Immature natural killer cell (primary cell): ENCODE data around the gene IL5. TPM values are rescaled to one million over a fixed set of nuclear protein-coding genes. Genes with fewer than 3 reads are reported as not detected.
"Not testable (repeated sequence)": the region's sequence is repeated elsewhere in the genome, so short reads cannot be mapped to it uniquely, and the experiment has no call there.

ENCODE experiments used
- DNase-seq, 3 donors: peaks; one replicate each; pipeline ENCODE4 v3.0.0; 2022; ENCODE audit warnings: mixed read lengths in 1 of 3
- H3K27ac Mint-ChIP-seq, 6 donors: one replicate each; pipeline ENCODE4 v1.8.0; 2020; ENCODE audit warnings: mixed read lengths in 6 of 6, mild to moderate bottlenecking in 5 of 6, inconsistent platforms in 4 of 6, moderate library complexity in 3 of 6
- H3K27me3 Mint-ChIP-seq, 3 donors: one replicate each; pipeline ENCODE4 v1.8.0; 2020 to 2021; ENCODE audit warnings: low read depth in 3 of 3, mild to moderate bottlenecking in 3 of 3, mixed read lengths in 3 of 3, moderate library complexity in 3 of 3, inconsistent platforms in 1 of 3
- H3K36me3 Mint-ChIP-seq, 3 donors: one replicate each; pipeline ENCODE4 v1.8.0; 2020; ENCODE audit warnings: mixed read lengths in 3 of 3, inconsistent platforms in 2 of 3, mild to moderate bottlenecking in 2 of 3
- H3K4me1 Mint-ChIP-seq, 2 donors: one replicate each; pipeline ENCODE4 v1.8.0; 2020; ENCODE audit warnings: inconsistent platforms in 2 of 2, mild to moderate bottlenecking in 2 of 2, mixed read lengths in 2 of 2, moderate library complexity in 1 of 2
- H3K4me3 Mint-ChIP-seq, 5 donors: one replicate each; pipeline ENCODE4 v1.8.0; 2020; ENCODE audit warnings: mild to moderate bottlenecking in 5 of 5, mixed read lengths in 5 of 5, inconsistent platforms in 3 of 5, moderate library complexity in 3 of 5
- H3K9me3 Mint-ChIP-seq, 6 donors: one replicate each; pipeline ENCODE4 v1.8.0; 2020; ENCODE audit warnings: mild to moderate bottlenecking in 6 of 6, mixed read lengths in 6 of 6, inconsistent platforms in 4 of 6, moderate library complexity in 3 of 6
- polyA plus RNA-seq, 3 donors: library from polyadenylated mRNA; unstranded; fragments of 300-500 nt; fragmentation: Illumina TruSeq; gene quantifications; one replicate each; pipeline ENCODE4 v1.2.3, GENCODE V29; 2021

The IL5 gene
- polyA plus RNA-seq, 3 donors from 2014 or later = not detected

DNA sequence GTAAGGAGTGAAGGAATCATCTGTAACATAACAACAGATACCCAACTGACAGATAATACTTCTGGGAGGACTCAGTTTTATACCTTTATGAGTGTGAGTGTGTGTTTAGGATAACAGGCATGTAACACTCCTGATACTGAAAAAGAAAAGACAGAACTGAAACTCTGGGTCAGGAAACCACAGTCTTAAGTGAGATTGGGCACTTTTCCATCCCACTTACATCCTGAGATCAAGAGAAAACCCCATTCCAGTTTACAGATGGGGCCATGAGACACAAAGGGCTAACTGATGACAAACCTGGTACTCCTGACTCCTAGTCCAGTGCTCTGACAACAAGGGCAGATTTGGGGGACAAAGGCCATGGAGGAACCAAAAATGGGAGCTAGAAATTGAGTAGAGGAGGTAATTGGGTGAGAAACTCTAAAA lies 18.0 kb downstream of the IL5 start:
- Mint-ChIP-seq H3K4me1 (peaks cover 6 to 13% of the 10 kb centered on the region in 2 donors), H3K4me3 (no peak overlapping the region), H3K27me3 (peaks cover 0 to 5% (median 1%) of the 10 kb centered on the region in 3 donors), H3K36me3 (no peaks in the 10 kb centered on the region), H3K9me3 (peaks cover 0 to 2% (median 0%) of the 10 kb centered on the region in 6 donors), H3K27ac (peak overlapping the region in 1 of 6 donors; percentile 67)
- DNase-seq = no peak

DNA sequence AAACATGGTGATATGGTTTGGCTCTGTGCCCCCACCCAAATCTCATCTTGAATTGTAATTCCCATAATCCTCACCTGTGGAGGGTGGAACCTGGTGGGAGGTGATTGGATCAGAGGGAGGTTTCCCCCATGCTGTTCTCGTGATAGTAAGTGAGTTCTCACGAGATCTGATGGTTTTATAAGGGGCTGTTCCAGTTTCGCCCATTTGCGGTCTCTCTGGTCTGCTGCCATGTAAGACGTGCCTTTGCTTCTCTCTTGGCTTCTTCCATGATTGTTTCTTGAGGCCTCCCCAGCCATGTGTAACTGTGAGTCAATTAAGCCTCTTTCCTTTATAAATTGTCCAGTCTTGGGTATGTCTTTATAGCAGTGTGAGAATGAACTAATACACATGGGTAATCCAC lies 18.4 kb downstream of the IL5 start:
- not testable (repeated sequence) for H3K36me3 Mint-ChIP-seq, H3K27me3 Mint-ChIP-seq, DNase-seq, H3K4me3 Mint-ChIP-seq, H3K9me3 Mint-ChIP-seq
- Mint-ChIP-seq H3K4me1 (peaks cover 6 to 13% of the 10 kb centered on the region in 2 donors), H3K27ac (peak overlapping the region in 1 of 6 donors; percentile 73)

DNA sequence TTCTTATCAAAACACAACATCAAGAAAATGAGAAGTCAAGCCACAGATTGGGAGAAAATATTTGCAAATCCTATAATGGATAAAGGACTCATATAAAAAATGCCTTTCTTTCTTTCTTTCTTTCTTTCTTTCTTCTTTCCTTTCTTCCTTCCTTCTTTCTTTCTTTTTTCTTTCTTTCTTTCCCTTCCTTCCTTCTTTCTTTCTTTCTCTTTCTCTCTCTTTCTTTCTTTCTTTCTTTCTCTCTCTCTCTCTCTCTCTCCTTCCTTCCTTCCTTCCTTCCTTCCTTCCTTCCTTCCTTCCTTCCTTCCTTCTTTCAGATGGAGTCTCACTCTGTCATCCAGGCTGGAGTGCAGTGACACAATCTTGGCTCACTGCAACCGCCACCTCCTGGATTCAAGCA lies 21.3 kb downstream of the IL5 start:
- DNase-seq, H3K27ac Mint-ChIP-seq, H3K36me3 Mint-ChIP-seq, H3K27me3 Mint-ChIP-seq, H3K9me3 Mint-ChIP-seq, H3K4me3 Mint-ChIP-seq: not testable (repeated sequence)
- H3K4me1 Mint-ChIP-seq = peaks cover 3 to 13% of the 10 kb centered on the region in 2 donors

DNA sequence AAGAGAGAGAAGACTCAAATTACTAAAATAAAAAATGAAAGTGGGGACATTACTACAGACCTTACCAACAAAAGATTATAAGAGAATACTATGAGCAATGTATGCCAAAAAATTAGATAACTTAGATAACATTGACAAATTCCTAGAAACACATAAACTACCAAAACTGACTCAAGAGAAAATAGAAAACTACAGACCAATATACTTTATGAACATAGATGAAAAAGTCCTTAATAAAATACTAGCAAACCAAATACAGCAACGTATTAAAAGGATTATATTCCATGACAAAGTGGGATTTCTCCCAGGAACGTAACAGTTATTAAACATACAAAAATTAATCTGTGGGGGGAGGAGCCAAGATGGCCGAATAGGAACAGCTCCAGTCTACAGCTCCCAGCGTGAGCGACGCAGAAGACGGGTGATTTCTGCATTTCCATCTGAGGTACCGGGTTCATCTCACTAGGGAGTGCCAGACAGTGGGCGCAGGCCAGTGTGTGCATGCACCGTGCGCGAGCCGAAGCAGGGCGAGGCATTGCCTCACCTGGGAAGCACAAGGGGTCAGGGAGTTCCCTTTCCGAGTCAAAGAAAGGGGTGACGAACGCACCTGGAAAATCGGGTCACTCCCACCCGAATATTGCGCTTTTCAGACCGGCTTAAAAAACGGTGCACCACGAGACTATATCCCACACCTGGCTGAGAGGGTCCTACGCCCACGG lies 29.5 kb downstream of the IL5 start:
- not testable (repeated sequence) for H3K27me3 Mint-ChIP-seq, H3K4me1 Mint-ChIP-seq, DNase-seq, H3K27ac Mint-ChIP-seq, H3K9me3 Mint-ChIP-seq, H3K4me3 Mint-ChIP-seq
- peaks cover 0 to 16% (median 5%) of the 10 kb centered on the region in 3 donors for H3K36me3 Mint-ChIP-seq

DNA sequence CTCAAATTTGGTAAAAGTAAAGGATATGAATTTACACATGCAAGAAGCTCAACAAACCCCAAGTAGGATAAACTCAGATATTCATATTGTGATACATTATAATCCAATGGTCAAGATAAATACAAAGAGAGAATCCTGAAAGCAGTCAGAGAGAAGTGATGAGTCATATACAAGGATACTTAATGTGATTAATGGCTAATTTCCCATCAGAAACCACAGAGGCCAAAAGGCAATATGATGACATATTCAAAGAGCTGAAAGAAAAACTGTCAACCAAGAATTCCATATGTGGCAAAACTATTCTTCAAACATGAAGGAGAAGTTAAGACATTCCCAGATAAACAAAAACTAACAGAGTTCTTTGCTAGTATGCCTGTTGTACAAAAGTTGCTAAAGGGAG lies 33.2 kb downstream of the IL5 start:
- no peak for DNase-seq
- Mint-ChIP-seq H3K9me3 (peaks cover 0 to 7% (median 1%) of the 10 kb centered on the region in 6 donors), H3K27ac (no peak overlapping the region), H3K4me3 (no peak overlapping the region), H3K27me3 (peaks cover 0 to 6% (median 1%) of the 10 kb centered on the region in 3 donors), H3K4me1 (peaks cover 9 to 12% of the 10 kb centered on the region in 2 donors), H3K36me3 (peaks cover 0 to 16% (median 5%) of the 10 kb centered on the region in 3 donors)

DNA sequence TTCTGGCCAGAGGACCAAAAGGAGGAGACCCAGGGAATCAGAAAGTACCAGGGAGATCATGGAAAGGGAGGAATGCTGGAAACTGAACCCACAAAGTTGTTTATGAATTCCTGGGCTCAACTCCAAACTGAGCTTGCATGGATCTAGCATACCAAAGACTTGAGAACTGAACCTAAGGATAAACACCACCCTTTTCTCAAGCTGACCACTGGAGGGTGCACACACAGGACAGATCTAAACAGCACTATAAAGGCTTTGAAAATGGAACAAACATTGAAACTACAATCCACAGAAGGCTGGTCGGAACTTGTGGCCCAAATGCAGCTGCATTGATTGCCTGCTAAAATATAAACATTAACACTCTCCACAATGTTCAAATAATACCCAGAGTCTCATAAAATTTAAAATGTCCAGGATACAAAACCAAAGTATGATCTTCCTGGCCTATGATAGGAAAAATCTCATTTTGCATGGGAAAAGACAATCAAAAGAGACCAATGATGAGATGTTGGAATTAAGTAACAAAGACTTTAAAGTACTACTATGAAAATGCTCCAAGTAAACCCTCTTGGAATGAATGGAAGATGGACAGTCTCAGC lies 37.1 kb downstream of the IL5 start:
- H3K36me3 Mint-ChIP-seq = peaks cover 0 to 3% (median 0%) of the 10 kb centered on the region in 3 donors
- peak overlapping the region in 1 of 6 donors; percentile 27 for H3K27ac Mint-ChIP-seq
- H3K4me1 Mint-ChIP-seq = peaks cover 13 to 15% of the 10 kb centered on the region in 2 donors
- H3K9me3 Mint-ChIP-seq = no peaks in the 10 kb centered on the region
- H3K4me3 Mint-ChIP-seq = no peak overlapping the region
- no peak for DNase-seq
- peaks cover 0 to 3% (median 2%) of the 10 kb centered on the region in 3 donors for H3K27me3 Mint-ChIP-seq

DNA sequence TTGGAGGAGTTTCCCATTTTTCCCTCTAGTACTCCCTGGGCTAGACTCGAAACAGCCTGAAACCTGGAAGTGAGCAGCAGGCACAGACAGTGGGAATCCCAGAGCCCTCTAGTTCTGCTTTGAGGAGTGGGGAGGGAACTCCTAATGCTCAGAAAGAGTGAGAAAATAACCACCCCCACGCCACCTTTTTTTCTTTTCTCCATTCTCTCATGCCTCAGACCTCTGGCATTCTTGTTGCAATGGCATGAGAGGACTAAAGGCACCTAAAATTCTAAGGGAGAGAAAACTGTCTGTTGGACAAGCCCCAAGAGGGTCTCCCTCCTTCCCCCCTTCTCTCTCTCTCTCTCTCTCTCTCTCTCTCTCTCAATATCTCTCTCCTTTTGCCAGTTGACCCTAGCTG lies 37.7 kb downstream of the IL5 start:
- peaks cover 0 to 3% (median 0%) of the 10 kb centered on the region in 3 donors for H3K36me3 Mint-ChIP-seq
- no peak for DNase-seq
- no peaks in the 10 kb centered on the region for H3K9me3 Mint-ChIP-seq
- H3K27ac Mint-ChIP-seq = peak overlapping the region in 1 of 6 donors; percentile 27
- H3K27me3 Mint-ChIP-seq = peaks cover 0 to 3% (median 2%) of the 10 kb centered on the region in 3 donors
- peaks cover 18 to 21% of the 10 kb centered on the region in 2 donors for H3K4me1 Mint-ChIP-seq
- H3K4me3 Mint-ChIP-seq = no peak overlapping the region

DNA sequence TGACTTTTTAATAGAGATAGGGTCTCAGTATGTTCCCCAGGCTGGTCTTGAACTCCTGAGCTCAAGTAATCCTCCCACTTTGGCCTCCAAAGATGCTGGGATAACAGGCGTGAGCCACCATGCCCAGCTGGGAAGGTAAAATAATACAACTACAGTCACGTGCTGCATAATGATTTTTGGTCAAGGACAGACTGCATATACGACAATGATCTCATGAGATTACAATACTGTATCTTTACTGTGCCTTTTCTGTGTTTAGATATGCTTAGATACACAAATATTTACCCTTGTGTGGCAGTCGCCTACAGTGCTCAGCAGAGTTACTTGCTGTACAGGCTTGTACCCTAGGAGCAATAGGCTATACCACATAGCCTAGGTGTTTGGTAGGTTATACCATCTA lies 38.6 kb downstream of the IL5 start:
- no peaks in the 10 kb centered on the region for H3K9me3 Mint-ChIP-seq

DNA sequence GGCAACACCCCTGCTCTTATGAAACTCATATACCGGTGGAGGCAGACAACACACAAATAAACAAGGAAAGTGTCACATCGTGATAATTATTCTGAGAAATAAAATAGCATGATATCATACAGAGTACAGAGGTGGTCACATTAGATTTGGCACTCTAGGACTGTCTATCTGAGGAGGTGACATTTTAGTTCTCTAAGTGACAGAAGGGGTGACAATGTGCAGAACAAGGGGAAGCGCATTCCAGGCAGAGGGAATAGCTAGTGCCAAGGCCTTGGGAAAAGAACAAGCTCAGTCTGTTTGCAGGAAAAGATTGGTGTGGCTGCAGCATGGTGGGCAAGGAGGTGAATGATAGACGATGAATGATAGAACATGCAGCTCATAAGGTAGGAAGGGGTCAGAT lies 40.1 kb downstream of the IL5 start:
- Mint-ChIP-seq H3K4me1 (peaks cover 31 to 33% of the 10 kb centered on the region in 2 donors), H3K27ac (peak overlapping the region in 1 of 6 donors; percentile 64), H3K27me3 (peaks cover 0 to 3% (median 2%) of the 10 kb centered on the region in 3 donors), H3K36me3 (no peaks in the 10 kb centered on the region), H3K4me3 (no peak overlapping the region), H3K9me3 (no peaks in the 10 kb centered on the region)
- DNase-seq = no peak

More for the DNA sequence above, 38.6 kb downstream of the IL5 start:
- no peak for DNase-seq
- H3K27me3 Mint-ChIP-seq = peaks cover 0 to 3% (median 2%) of the 10 kb centered on the region in 3 donors
- H3K4me3 Mint-ChIP-seq = no peak overlapping the region
- peaks cover 0 to 2% (median 0%) of the 10 kb centered on the region in 3 donors for H3K36me3 Mint-ChIP-seq
- H3K27ac Mint-ChIP-seq = no peak overlapping the region
- H3K4me1 Mint-ChIP-seq = peaks cover 27 to 29% of the 10 kb centered on the region in 2 donors

DNA sequence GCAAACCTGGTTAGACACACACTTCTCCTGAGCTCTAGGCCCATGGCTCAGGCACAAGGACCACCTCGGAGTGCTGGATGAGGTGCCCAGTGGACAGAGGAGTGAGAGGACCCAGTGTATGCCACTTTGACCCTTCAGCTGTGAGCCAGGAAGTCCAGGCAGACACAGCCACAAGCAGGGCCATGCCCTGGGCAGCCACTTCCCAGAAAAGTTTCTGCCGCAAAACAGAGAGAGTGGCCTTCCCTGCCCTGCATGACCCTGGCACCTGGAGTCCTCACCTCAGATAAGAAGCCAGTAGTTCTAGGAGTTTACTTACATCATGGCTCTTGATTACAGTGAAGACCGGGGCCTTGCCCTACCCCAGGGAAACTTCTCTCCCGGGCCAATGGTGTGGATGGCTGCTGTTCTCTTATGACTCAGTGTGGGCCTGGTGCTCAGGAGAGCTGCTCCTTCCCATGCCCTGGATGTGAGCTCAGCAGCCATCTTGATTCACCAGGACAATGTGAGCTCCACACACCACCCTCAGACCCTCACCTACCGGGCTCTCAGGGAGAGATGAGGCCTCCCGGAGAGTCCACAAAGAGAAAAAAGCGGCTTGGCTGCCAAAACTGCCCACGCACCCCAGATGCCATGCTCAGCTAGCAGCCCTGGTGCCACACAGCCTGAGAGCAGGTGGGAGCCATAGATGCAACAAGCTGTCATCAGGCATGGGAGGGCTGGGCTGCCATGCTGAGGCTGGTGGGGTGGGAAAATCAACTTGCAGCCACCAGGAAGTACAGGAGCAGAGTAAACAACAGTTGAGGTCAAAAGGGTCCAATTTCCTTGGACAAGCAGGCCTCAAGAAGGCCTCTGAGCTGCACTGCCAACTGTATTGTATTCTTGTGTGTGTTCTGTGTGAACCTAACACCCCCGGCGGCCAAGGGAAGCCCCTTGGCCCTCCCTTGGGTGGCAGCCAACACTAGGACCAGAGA lies 41.1 kb downstream of the IL5 start:
- Mint-ChIP-seq H3K27ac (no peak overlapping the region), H3K9me3 (no peaks in the 10 kb centered on the region), H3K27me3 (peaks cover 2 to 4% (median 3%) of the 10 kb centered on the region in 3 donors)

DNA sequence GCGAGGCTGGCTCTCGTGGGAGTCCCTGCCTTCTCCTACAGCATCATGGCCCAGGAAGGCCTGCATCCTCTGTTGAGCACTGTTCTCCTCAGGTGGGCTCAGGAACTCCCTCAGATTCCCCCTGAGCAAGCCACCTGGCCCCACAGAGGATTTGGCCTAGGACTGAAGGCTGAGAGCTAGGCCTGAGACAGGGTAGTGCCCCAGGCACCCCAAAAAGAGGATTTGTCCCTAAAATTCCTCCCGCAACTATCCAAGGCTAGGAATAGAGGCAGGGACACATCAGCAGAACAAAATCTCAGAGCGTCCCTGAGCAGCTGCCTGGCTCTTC lies 41.7 kb downstream of the IL5 start:
- Mint-ChIP-seq H3K27me3 (peaks cover 2 to 6% (median 3%) of the 10 kb centered on the region in 3 donors), H3K4me3 (no peak overlapping the region), H3K9me3 (no peaks in the 10 kb centered on the region), H3K4me1 (peaks cover 32 to 45% of the 10 kb centered on the region in 2 donors), H3K27ac (peak overlapping the region in 1 of 6 donors; percentile 71), H3K36me3 (no peaks in the 10 kb centered on the region)
- no peak for DNase-seq

More for the DNA sequence above, 41.1 kb downstream of the IL5 start:
- H3K36me3 Mint-ChIP-seq = no peaks in the 10 kb centered on the region
- H3K4me1 Mint-ChIP-seq = peaks cover 30 to 42% of the 10 kb centered on the region in 2 donors
- DNase-seq = no peak
- H3K4me3 Mint-ChIP-seq = no peak overlapping the region

DNA sequence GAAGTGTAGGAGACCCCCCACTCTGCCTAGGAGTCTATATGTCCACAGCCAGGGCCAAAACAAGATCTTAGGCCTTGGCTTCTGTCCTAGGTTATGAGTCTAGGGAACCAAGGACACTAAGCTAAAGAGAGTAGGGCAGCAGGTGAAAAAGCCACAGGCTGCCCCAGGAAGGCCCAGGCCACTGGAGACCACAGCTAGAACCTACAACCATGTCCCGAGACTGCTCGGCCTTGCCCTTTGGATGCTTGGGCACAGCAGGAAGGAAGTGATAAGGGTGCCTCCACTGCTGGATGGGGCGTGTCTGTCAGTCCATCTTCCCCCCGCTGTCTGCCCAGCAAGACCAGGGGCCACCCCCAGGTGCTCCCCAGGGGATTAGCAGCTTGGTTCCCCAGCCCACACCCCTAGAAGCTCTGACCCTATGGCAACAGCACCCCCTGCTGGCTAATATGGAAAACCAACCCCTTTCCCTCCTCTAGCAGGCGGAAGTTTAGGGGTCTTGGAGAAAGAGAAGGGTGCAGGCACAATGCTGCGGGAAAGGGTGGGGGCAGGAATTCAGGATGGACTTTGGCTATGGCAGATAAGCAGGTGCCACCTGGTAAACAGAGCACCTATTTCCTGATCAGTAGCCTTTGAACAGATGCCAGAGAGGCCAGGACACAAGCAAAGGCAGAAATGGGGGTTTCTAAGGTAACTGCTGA lies 42.2 kb downstream of the IL5 start:
- peaks cover 3 to 8% (median 6%) of the 10 kb centered on the region in 3 donors for H3K27me3 Mint-ChIP-seq
- H3K36me3 Mint-ChIP-seq = no peaks in the 10 kb centered on the region
- H3K27ac Mint-ChIP-seq = peak overlapping the region; percentile 71 to 97 (median 90)
- H3K4me3 Mint-ChIP-seq = no peak overlapping the region
- peaks cover 35 to 45% of the 10 kb centered on the region in 2 donors for H3K4me1 Mint-ChIP-seq
- H3K9me3 Mint-ChIP-seq = no peaks in the 10 kb centered on the region
- peak; percentile 77 to 81 (median 77) for DNase-seq
